HG03025 (cell line): ENCODE data around the gene RABAC1.
A peak's percentile ranks its signal among the peaks of the same experiment; 100 is the strongest.

Experiments
- ATAC-seq: cut with Tn5 transposase; IDR thresholded peaks from one replicate; pipeline ENCODE4 v1.9.1; 2021; ENCODE audit warnings: mild to moderate bottlenecking, moderate library complexity; ENCODE audit not compliant: unreplicated experiment, low FRiP score

Gene RABAC1

DNA sequence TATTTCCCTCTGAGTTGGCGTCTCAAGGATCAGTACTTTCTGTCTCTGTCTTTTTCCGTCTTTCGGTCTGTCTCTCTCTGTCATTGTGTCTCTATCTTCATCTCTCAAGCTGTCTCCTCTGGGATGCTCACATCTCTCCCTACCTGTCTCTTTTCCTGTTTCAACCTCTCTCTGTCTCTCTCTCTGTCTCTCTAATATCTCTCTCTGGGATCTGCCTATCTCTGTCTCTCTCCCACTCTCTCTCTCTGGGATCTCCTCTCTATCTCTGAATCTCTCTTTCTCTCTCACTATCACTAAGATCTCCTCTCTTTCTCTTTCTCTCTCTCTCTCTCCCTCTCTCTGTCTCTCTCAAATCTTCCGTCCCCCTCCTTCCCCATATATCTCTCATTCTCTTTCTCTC, 30.9 kb upstream of the RABAC1 start:
- ATAC-seq, result no peak

- no peak for ATAC-seq
These were observed 29.8 kb upstream of the RABAC1 start for GRCh38 chr19:41988947-41989346.

DNA sequence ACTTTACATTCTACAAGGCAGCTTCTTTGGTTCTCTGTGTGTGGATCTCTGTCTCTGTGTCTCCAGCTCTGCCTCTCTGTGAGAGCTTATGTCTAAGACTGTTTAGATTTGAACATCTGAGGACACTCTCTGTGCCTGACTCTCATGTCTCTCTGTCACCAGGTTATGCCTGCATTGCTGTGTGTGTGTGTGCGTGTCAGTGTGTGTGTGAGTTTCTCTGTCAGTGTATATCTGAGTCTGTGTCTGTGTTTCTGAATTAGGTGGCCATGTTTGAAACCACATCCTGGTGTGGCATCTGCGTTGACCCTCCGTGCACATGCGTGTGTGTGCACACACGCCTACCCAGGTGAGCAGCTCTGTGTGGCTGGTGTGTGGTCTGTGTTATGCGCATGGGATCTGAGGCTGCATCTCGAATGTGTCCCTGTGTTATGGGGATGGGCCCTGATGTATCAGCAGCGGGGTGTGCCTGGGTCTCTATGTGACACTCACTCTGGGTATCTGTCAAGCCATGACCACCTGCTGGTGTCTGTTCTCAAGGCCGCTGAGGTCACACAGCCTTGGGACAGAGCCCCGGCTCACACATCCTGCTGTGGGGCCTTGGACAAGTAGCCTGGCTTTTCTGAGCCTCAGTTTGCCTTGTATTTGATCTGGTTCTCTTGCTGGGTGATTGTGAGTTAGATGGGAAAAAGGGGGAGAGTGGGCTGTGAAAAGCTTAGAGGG, 28.2 kb upstream of the RABAC1 start:
- ATAC-seq, result no peak

DNA sequence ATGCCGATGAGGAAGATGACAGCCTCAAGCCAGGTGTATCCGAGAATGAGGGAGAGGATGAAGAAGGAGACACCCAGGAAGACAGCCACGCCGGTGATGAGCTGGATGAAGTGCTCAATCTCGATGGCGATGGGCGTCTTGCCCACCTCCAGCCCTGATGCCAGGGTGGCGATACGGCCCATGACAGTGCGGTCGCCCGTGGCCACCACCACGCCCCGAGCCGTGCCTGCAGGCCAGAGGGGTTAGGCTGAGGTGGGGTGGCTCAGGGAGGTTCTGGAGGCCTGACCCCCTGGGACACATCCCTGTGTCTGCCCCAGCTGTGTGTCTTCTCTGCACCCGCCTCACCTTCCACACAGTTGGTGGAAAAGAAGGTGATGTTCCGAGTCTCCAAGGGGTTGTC, 25.8 kb upstream of the RABAC1 start:
- ATAC-seq, result no peak

DNA sequence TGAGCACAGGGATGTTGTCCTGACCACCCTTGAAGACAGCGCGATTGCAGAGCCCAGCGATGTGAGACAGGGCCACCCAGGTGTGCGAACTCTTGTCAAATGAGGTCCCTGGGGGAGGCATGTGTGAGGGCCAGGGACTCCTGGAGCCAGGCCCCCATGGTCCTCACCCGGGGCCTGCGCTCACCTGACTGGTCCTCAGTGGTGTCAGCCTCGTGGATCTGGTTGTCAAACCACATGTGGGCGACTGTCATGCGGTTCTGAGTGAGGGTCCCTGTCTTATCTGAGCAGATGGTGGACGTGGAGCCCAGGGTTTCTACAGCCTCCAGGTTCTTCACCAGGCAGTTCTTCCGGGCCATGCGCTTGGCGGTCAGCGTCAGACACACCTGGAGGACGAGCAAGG, 22.6 kb upstream of the RABAC1 start:
- no peak for ATAC-seq

DNA sequence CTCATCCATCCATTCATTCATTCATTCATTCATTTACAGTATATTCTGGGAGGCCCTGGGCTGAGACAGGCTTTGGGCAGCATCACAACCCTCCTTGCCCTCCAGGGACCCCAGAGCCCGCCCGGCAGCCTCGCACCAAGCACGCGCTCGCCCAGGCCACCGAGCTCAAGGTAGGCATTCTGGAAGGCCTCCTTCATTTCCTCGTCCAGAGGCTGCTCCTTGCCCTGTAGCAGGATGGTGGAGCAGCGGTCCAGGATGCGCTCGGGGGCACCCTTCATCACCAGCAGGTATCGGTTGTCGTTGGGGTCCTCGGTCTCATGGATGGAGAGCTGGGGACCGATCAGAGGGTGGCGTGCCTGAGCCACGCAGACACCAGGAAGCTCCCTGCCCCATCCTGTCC, 19.3 kb upstream of the RABAC1 start:
- no peak for ATAC-seq

DNA sequence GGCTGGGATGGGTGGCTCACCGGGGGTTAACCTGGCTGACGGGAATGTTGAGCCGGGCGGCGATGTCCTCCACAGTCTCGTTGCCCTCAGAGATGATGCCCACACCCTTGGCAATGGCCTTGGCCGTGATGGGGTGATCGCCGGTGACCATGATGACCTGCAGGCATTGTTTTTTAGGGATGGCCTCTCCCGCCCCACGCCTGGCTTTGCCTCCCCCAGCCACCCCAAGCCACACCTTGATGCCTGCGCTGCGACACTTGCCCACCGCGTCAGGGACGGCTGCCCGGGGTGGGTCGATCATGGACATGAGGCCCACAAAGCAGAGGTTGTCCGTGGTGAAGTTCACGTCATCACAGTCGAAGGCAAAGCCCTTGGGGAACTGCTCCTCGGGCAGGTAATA, 18.8 kb upstream of the RABAC1 start:
- no peak for ATAC-seq

GRCh38 chr19:41974652-41975051, 15.5 kb upstream of the RABAC1 start:
- ATAC-seq, result no peak

DNA sequence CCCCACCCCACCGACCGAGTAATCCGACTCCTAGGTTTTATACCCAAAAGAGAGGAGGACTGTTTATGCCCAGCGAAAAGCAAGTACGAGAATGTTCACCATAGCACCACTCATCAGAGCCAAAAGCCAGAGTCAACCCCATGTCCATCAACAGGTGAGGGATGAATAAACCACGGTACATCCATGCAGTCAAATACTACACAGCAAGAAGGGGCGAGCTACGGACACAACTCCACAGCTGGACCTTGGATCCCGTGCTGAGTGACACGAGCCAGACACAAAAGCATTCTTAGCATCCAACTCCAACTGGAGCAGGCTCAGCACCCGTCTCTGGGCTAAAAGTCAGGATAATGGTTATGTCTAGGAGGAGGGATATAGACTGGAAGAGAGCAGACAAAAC, 12.2 kb upstream of the RABAC1 start:
- no peak for ATAC-seq

DNA sequence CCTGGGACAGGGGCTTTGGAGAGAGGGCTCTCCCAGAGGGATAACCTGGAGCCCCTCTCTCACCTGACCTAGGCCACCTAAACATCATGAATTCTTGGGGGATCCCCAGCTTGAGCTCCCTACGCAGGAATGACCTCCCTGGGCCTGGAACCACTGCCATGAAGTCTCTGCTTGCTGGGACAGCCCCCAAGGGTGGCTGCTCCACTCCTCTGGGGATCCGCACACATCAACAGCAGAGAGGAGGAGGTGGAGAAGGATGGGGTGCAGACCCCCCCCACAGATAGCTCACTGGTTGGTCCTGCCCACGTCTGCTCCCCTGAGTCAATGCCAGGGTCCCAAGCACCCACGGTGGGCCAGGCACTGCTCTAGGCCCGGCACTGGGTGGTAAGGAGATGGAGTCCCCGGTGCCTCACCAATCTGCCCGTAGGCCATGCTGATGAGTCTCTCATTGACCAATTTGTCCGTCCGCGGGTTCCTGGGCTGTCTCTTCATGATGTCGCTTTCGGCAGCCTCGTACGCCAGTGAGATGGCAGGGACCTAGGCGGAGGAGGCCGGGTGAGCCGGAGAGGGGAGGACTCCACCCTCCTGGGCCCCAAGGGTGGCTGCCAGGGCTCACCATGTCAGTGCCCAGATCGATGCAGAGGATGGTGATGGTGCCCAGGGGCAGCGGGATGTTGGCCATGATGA, 10.8 kb upstream of the RABAC1 start:
- ATAC-seq, result no peak

DNA sequence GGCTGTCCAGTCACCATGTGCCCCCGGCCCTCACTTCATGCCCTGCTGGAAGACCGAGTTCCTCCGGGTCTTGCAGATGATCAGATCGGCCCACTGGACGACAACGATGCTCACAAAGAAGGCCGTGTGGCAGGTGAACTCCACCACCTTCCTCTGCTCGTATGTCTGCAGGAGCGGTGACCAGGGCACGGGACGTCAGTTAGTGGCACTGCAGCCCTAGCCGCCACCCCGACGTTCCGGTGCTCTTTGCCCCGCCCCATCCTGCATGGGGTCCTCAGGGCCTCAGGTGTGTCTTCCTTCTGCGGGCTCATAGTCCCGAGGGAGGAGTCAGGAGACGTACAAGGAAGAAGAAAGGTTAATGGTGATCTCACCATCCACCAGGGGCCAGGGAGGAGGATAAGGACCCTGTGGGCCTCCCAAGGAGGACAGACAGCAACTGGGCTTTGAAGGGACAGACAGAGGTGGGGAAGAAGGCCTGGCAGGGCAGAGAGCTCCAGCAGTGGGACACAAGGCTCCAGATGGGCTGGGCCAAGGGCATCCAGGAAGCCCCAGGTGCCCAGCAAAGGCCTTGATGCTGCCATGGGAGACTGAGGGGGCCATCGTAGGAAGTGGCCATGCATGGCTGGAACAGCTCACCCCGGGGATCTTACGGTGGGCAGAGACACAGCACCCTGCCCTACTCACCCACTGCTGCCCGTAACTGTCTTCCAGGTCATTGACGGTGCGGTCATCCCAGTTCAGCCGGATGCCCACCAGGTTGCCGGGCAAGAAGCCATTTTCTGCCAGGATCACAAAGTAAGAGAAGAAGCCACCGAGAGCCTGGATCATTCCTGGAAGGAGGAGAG, 9.9 kb upstream of the RABAC1 start:
- ATAC-seq, result no peak

DNA sequence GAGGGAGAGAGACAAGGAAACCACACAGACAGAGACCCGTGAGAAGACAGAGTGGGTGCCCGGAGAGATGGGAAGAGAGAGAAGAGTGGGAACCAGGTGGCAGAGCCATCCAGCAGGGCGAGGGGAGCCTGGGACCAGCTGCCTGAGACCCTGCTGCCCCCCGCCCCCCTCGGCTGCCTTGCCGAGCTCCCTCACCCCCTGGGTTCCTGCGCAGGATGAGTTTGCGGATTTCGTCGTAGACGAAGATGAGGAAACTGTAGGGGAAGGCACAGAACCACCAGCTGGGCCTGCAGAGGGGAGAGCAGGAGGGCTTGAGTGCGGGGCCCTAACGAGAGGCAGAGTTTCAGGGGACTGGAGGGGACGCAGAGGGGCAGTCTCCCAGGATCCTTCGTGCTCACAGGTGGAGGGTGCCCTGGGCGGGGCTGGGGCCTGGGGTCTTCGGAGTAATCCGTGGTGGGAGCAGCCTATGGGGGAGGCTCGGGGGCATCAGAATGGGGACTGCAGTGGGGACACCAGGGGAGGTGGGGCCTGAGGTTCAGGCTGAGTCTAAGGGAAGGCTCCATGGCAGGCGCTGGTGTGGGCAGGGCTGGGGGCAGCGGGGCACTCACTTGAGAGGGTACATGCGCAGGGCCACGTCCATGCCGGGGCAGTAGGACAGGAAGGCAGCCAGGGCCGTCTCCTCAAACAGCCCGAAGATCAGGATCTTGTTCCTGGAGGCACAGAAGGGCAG, 8.1 kb upstream of the RABAC1 start:
- ATAC-seq, result no peak

- ATAC-seq, result no peak
These were observed 6.0 kb upstream of the RABAC1 start for GRCh38 chr19:41965106-41965505.

DNA sequence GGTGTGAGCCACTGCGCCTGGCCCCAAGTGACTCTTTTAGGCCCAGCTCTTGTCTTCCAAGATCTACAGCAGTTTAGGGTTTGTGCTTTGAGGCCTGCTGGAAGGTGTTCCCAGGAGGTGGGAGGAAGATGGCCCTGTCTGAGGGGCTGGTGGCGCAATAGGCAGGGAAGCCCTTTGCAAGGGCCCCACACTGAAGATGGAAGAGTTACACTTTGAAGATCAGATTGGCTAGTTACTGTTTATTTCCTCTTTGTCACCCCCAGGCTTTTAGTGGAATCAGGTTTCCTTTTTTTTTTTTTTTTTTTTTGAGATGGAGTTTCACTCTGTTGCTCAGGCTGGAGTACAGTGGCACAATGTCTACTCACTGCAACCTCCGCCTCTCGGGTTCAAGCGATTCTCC, 1.9 kb upstream of the RABAC1 start:
- no peak for ATAC-seq

GRCh38 chr19:41958367-41959055, 610 bp downstream of the RABAC1 start:
- peak; percentile 56 for ATAC-seq

- ATAC-seq, result peak; percentile 19
These were observed 1.2 kb downstream of the RABAC1 start for GRCh38 chr19:41957838-41958366.

- no peak for ATAC-seq
These were observed 1.8 kb downstream of the RABAC1 start for GRCh38 chr19:41957161-41957837.

GRCh38 chr19:41956621-41957020, 2.5 kb downstream of the RABAC1 start:
- no peak for ATAC-seq

GRCh38 chr19:41955521-41955920, 3.6 kb downstream of the RABAC1 start:
- no peak for ATAC-seq
